Endometrium (tissue), 2 donors: ENCODE results near the gene MYO1C.

Source experiments
- FAIRE-seq: peaks from 2 replicates; lab custom pipeline; 2012; peaks lifted over from hg19 to GRCh38; lab: Jason Lieb, UNC
- donor health status: control.
- donor health status: control.

MYO1C gene

DNA sequence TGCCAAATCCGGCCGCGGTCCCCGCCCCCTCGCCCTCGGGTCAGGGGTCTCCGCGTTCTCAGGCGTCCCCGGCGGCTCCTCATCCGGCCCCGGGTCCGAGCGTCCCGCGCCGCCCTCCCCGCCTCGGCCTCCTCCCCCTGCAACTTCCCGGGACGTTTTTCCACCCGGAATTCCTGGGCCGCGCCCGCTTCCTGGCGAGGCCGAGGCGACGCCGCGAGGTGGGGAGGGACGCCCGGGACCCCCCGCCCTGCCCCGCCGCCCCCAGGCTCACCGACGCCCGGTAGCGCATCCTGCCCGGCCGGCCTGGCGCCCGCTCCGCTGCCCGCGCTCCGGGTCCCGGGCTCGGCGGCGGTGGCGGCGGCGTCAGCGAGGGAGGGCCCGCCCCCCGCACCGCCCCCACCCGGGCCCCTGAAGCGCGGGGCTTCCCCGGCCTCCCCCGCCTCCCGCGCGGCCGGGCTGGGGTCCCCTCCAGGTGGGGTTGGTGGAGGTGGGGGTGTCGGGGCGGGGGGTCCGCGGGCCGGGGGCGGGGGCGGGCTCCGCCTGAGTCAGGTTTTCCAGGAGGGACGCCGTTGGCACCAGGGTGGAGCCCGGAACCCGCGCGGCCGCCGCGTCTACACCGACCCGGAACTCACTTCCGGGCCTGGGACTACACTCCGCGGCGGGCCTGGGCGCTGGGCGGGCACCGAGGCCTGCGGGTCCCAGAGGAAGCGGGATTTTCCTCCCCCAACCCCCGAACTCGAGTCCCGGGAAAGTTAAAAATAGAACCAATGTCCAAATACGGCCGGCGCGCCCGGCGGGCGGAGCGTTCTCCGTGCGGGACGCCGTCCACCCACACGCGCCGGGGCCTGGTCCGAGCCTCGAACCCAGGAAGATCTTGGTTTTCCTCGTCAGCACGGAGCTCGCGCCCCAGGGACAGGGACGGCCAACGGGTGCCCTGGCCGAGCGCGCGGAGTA lies 6.8 kb downstream of the MYO1C start:
- FAIRE-seq, result no peak

DNA sequence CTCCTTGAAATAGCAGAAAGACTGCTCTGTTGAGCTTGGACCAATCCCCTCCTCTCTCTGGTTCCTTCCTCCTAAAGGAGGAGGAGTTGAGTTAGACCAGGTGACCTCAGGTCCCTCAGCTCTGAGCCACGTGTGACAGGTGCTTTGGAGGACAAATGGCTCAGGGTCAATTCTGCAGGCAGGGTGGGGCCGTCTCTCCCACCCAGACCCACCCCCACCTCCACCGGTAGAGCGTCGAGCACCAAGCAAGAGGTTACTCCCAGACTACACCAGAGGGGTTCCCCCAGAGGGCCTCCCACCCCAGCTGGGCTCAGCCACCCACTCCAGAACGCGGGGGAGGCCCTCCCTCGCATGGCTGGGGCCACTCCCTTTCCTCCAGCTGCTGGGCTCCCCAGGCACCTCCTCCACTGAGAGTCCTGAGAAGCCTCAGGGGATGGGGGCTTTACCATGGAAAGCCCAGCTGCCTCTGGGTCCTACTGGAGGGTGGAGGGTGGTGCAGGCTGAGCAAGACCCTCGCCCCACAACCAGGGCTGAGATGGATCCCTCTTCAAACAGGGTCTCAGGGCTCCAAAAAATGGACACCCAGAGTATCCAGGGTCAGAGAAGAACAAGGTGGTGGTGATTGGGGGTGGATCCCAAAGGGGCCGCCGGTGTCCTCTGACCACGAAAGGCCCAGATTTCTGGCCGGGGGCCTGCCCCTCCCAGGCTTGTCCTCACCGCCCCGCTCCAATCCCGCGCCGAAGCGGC lies 7.6 kb downstream of the MYO1C start:
- no peak for FAIRE-seq

DNA sequence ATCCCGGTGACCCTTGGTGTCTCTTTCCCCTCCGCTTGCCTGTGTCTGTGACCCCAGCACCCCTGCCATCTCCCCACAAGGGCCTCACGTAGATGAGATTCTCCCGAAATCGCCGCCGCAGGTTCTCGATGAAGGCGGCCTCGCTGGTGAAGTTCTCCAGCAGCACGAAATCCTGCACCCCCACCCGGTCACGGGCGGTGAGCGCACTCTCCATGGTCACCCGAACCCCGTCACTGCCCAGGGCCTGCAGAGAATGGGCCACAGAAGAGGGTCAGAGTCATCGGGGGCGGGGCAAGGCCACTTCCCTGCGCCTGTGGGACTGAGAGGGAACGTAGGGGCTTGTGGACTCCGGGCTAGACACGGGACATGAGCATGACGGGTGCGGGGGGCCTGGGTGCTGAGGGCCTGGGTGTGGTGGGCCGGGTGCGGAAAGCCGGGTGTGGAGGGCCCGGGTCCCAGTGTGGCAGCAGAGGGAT lies 8.4 kb downstream of the MYO1C start:
- FAIRE-seq, result no peak

DNA sequence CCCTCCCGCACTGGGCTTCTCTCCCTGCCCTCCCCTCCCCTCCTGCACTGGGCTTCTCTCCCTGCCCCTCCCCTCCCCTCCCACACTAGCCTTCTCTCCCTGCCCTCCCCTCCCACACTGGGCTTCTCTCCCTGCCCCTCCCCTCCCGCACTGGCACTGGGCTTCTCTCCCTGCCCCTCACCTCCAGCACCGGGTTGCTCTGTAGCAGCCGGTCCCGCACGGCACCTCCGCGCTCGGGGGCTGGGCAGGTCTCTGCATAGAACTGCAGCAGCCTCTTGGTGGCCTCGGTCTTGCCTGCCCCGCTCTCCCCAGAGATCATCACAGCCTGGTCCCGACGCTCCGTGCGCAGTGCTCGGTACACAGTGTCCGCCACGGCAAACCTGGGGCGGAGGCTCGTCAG lies 9.8 kb downstream of the MYO1C start:
- no peak for FAIRE-seq

DNA sequence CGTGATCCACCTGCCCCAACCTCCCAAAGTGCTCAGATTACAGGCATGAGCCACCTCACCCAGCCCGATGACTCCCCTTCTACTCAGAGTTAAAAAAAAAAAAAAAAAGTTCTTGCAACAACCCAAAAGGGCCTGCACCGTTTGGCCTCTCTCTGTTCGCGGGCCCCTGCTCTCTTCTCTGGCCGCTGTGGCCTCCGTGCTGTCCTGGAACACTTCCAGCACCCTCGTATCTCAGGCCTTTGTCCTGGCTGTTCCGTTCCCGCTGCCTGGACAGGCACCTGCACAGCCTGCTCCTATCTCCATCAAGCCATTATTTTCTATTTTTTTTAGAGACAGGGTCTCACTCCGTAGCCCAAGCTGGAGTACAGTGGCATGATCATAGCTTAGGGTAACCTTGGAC lies 10.8 kb downstream of the MYO1C start:
- FAIRE-seq, result no peak

DNA sequence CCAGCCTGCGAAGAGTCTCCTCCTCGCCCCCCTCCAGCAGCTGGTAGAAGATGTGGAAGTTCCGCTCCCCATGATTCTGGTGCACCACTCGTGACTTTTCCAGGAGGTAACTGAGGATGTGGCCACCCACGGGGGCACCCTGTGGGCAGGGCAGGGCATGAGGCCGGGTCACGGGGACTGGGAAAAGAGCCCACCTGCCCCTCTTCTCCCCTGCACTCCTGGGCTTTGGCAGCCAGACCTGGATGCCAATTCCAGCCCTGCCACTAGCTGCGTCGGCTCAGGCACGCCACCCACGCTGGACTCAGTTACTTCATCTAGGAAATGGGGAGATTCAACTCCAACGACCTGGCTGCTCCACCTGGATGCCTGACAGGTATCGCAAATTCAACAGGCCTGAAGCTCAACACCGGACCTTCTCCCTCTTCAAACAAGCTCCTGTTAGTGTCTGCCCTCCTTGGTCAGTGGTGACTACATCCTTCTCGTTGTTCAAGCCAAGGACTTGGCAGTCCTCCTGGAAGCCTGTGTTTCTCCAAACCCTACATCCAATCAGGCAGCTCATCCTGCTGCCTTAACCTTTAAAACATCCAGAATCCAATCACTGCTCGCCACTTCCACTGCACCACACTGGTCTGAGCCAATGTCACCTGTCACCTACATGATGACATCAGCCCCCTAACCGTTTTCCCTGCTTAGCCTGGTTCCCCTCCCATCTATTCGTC lies 11.6 kb downstream of the MYO1C start:
- no peak for FAIRE-seq

DNA sequence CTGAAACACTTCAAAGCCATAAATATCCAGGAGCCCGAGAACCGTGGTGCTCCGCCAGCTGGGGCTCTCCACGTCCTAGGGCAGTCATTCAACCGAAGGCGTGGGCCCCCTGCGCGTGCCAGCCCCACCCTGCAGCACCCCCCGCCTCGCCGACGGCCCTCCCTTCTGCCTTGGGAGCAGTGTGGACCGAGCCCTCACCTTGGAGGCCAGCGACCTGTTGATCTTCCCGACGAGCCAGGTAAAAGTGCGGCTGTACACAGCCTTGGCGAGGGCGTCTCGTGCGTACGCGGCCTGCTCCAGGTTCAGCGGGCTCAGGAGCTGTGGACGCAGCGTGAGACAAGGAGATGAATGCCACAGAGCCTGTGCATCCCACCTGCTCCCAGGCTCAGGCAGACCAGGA lies 14.1 kb downstream of the MYO1C start:
- FAIRE-seq, result no peak

DNA sequence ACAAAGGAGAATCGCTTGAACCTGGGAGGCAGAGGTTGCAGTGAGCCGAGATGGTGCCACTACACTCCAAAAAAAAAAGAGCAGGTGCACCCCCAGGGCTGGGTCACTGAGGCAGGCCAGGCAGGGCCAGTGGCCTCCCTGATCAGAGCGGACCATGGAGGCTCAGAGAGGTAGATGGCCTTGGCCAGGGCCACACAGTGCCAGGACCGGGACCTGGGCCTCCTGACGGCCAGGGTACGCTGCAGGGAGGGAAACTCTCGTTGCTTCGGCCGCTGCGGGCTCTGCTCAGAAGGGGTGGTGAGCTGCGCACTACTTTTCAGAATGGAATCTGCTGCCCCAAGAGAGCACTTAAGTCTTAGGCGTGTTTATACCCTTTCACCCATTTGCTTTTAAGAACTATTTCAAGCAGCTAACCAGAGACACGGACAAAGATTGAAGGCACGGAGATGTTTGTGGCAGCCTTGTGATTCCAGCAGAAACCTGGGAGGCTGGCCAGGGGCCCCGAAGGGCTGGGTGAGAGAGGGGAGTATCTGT lies 17.1 kb downstream of the MYO1C start:
- no peak for FAIRE-seq

DNA sequence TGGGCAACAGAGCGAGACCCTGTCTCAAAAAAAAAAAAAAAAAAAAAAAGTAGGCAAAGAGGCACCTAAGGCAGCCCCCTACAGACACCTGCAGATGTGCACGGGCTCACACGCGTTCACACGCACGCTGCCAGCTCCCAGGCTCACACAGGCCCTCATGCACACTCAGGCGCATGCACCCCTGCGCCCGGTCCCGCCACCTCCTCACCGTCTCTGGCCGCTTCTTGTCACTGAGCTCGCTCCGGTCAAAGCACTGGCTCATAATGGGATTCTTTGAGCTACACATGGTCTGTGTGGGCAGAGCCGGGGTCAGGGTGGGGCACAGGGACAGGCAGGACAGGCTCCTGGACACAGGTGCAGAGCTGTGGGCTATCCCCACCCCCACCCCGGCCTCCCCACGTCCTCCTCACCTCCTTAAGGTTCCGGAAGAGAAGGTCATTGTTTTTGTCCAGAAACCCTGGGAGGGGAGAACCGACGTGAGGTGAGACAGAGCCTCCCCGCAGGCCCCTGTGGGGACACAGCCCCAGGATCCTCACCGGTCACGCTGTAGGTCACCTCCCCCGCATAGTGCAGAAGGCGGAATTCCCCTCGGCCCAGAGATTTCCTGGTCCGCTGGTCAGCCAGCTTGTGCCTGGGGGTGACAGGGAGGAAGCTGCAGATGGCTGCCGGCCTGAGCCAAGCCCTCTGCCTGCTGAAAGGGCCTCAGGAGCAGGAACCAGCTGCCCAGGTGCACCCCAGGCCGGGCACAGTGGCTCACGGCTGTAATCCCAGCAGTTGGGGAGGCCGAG lies 17.9 kb downstream of the MYO1C start:
- FAIRE-seq, result no peak

DNA sequence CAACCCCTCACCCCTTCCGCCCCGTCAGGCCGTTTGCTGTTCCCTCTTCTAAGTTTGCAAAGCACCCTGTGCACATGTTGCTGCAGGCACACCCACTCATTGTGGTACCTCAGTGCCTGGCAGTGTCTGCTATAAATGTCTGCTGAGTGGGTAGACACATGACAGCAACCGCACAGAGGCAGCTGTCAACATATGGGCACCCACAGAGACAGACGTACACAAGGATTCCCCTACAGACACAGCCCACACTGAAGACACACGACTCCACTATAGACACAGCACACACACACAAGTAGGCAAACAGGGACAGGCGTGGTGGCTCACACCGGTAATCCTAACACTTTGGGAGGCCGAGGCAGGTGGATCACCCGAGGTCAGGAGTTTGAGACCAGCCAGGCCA lies 18.6 kb downstream of the MYO1C start:
- no peak for FAIRE-seq

DNA sequence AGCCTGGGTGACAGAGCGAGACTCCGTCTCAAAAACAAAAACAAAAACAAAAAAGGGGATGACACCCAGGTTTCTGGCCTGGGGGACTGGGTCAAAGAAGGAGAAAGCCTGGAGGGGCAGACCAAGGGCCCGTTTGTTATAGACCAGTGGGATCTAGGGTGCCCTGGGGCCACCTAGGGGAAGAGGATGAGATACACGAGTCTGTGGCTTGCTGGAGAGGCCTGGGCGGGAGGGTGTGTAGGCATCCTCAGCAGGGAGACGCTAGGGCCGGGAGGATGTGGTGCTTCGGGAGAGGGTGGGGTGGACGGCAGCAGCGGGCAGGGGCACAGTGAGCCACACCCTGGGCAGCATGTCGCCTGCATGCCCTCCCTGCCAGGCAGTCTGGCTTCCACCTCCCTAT lies 19.3 kb downstream of the MYO1C start:
- FAIRE-seq, result no peak

DNA sequence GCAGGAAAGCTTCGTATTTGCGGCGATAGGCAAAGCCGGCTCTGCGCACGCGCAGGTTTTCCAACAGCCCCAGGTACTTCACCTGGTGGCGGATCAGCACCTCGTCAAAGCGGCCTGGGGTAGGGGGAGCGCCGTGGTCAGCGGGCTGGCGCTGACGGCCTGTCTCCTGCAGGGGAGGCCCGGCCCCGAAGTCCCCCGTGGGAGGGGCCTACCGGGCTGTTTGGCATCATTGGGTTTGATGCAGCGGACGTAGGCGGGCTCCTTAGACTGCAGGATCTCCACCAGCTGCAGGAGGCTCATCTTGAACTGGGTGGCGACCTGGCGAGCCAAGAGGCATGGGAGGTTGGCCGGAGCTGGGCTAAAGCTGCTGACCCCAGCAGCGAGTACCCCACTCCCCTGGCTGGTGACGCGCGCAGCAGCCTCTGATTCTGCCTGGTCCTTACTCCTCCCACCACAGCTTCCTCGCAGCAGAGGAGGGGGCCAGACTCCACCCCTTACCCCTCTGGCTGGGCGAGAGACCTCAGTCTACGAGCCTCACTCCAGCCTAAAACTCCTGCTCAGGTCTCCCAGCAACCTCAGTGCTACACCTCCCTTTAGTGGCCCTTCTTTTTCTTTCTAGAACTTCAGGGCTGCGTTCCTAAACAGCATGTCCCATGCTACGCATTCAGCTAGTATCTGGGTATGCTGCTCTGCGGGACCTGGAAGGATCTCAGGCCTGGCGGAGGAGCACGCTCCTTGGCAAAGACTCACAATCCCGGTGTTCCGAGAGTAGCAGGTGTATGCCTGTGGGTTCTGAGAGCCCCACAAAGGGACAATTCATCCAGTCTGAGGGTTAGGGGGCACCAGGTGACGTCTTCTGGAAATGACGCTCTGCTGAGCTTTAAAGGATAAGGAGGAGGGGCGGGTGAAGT lies 20.3 kb downstream of the MYO1C start:
- FAIRE-seq, result no peak

DNA sequence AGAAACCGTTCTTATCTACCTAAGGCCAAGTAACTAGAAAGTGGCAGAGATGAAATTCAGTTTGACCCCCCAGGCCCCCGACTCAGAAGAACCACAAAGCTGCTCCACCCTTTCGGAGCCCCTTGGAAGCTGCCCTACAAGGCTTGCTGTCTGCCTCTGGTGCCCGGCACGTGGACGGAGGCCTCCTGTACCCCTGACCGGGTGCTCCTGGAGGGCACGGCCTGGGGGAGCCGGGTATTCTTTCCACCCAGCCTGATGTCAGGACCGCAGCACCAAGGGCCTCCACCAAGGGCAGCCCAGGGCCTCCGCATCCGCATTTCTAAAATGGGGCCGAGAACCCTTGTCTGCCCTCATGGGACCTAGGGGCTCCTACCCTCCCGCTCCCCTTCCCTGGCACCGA lies 21.0 kb downstream of the MYO1C start:
- FAIRE-seq, result no peak

DNA sequence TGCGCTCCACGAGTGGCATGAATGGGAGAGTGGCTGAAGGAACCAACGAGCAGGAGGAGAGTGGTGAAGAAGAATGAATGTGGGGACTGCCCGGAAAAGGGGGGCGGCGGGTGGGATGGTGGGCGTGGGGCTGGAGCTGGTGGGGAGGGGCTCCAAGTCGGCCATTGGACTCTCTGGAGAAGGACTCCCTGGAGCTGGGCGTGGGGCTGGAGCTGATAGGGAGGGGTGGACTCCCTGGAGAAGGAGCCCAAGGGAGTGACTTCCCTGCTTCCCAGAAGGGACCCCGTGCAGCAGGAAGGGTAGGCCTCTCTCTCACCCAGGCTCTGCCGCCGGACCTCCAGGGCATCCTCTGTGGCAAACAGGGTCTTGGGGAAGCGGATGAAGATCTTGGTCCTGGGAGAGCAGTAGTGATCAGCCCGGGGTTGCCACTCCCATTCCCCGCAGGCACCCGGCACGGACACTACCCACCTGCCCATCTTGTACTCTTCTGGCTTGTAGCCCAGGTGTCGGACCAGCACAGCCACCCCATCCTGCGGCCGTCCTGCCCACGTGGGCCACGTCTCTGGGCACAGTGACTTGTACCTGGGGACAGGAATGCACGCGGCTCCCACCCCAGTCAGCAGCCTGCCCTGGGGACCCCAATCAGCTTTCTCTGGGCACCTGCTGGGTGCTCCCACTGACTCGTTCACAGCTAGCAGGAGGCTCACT lies 21.6 kb downstream of the MYO1C start:
- FAIRE-seq, result no peak

DNA sequence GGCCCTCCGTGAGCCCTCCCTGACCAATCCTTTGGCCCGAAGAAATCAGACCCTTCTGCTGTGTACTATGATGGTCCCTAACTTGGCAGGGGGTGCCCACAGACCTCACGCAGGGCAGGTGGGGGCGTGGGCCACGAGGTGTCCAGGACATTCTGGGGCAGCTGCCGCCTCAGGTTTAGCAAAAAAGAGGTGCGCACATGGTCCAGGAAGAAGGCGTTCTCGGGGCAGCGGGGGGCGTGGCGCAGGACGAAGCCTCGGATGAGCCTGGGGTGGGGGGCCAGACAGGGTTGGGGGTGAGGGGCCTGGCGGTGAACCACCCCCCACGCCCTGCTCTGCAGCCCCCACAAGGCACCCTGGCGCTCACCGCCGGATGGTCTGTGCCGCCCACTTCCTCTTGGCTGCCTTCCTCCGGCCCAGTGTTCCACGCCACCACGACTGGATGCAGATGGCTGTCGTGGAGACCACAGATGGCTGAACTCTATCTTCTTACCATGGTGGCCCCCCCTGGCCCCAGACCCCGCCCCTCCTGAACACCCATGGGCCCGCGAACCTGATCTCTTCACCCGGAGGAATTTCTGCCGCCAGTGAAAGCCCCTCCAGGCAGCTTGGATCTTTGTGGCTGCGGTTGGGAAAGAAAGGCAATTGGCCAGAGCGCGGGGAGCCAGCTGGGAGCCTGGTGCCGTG lies 22.3 kb downstream of the MYO1C start:
- FAIRE-seq, result no peak

DNA sequence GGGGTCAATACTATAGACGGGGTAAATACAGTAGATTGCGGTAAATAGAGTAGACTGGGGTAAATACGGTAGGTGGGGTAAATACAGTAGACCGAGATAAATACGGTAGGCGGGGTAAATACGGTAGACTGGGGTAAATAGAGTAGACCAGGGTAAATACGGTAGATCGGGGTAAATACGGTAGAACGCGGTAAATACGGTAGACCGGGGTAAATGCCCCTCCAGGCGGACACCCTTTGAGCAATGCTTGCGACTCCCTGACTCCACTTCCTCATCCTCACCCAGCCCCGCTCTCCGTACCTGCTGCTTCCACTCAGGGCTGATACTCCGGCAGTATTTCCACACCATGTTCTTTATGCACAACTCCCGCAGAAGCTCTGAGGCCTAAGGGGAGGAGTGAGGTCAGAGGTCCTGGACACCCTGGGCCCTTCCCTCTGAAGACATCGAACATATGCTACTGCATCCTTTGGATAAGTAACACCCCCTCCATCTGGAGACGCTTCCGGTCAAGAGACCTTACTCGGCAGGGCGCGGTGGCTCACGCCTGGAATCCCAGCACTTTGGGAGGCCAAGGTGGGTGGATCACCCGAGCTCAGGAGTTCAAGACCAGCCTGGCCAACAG lies 23.1 kb downstream of the MYO1C start:
- no peak for FAIRE-seq

DNA sequence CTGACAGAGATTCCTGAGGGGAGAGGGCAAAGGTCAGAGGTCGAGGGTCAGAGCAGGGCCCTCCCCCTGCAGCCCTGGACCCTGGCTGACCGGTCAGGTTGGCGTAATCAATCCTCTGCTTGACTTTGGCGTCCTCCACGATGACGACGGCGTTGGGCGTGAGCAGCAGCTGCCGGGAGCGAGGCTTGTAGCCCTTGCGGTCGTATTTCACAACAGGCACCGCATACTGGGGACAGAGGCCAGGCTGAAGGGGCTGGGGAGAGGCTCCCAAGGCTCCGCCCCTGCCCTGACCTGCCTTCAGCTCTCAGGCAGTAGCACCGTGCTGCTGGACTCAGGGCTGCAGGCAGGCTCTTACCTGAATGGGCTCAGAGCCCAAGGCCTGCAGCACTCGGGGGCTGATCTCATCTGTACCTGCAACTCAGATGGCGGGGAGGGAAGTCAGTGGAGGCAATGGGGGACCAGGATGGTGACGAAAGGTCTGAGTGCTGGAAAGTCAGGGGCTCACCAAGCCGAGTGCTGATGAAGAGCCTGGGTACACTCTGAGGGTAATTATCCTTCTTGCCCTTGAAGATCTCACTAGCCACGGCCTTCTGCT lies 24.5 kb downstream of the MYO1C start:
- no peak for FAIRE-seq

DNA sequence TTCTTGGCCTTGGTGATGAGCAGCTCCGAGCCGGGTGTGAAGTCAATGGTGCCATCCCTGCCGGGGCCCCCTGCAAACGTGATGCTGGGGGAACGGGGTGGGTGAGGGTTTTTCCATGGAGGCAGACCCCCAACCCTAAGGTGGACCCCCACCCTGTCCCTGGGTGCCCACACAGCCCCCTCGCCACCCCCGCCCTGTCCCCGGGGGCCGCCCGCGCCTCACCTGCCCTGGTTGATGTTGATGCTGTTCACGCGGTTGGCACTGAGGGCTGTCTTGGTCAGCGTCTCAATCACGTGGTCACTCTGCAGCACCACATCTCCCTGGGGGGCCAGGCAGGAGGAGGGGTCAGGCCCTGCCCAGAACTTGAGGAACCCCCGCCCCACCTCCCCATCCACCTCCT lies 25.2 kb downstream of the MYO1C start:
- no peak for FAIRE-seq
